HG03442 (cell line): ENCODE results near the gene ELP4.

Source experiments
- ATAC-seq: cut with Tn5 transposase; IDR thresholded peaks from one replicate; pipeline ENCODE4 v1.9.1; 2021; ENCODE audit warnings: mild to moderate bottlenecking, moderate library complexity; ENCODE audit not compliant: unreplicated experiment

The ELP4 gene

GRCh38 chr11:31821235-31821764, 311.7 kb downstream of the ELP4 start:
- no peak for ATAC-seq

- ATAC-seq: no peak
Observed at GRCh38 chr11:31821766-31822165, 312.2 kb downstream of the ELP4 start.

GRCh38 chr11:31822175-31822926, 312.8 kb downstream of the ELP4 start:
- no peak for ATAC-seq

- ATAC-seq: no peak
Observed at GRCh38 chr11:31822927-31823643, 313.5 kb downstream of the ELP4 start.

- no peak for ATAC-seq
Observed at GRCh38 chr11:31823644-31824331, 314.2 kb downstream of the ELP4 start.

GRCh38 chr11:31824332-31824878, 314.8 kb downstream of the ELP4 start:
- no peak for ATAC-seq

- no peak for ATAC-seq
Observed at GRCh38 chr11:31824879-31825837, 315.6 kb downstream of the ELP4 start.

- no peak for ATAC-seq
Observed at GRCh38 chr11:31825838-31826484, 316.4 kb downstream of the ELP4 start.

- ATAC-seq: no peak
Observed at GRCh38 chr11:31826536-31827438, 317.2 kb downstream of the ELP4 start.

GRCh38 chr11:31827455-31828206, 318.1 kb downstream of the ELP4 start:
- ATAC-seq: no peak

- ATAC-seq: no peak
Observed at GRCh38 chr11:31828217-31828616, 318.6 kb downstream of the ELP4 start.

GRCh38 chr11:31830406-31830805, 320.8 kb downstream of the ELP4 start:
- ATAC-seq: no peak

- no peak for ATAC-seq
Observed at GRCh38 chr11:31834237-31834636, 324.7 kb downstream of the ELP4 start.
